ENCODE measurements around the gene TM4SF4.
A peak's percentile ranks its signal among the peaks of the same experiment; 100 is the strongest.

The TM4SF4 gene

DNA sequence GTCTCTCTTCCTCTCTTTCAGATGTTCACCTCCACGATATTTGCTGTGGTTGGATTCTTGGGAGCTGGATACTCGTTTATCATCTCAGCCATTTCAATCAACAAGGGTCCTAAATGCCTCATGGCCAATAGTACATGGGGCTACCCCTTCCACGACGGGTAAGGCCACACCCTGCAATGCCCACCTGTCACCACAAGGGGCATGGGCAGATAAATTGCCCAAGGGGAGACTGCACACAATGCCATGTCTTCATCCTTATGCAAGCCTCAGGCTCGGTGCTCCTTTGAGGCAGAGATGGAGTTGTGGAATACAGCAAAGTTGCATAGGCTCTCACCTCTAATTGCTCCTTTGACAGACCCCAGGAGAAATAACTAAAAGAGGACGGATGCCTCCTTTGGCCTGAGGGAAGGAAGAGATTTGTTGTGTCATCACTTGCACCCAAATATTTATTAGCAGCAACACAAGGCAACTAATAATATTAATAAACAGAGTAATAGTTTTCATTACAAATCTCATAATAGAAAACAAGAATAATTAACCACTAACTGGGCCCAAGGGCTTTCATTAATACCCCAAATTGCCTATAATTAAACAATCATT, 13.2 kb downstream of the TM4SF4 start:
- no peak for DNase-seq

DNA sequence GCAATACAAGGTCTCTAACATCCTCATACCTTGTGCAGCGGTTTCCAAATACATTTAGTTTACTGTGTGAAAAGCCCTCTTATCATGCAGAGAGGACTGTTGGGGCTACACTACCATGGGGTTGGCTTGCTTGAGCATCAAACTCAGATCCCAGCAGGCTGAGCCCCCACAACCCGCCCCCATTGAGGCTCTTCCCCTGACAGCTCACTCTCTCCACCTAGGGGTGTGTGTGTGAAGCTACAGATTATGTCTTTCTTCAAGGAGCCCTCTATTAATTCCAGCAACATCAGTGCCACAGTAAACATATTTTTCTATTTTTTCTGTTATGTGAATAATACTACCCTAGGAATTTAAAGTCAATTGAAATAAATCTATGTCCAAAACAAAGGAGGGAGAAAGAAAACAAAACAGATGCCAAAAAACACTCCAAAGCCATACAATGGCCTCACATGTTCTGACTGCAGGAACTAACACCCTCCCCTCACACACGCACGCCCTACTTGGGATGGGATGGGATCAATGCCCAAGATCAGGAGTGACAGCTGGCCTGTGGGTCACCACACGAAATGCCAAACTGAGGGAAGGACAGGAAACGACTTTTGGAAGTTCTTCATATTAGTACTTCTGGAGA, 14.7 kb downstream of the TM4SF4 start:
- no peak for DNase-seq

DNA sequence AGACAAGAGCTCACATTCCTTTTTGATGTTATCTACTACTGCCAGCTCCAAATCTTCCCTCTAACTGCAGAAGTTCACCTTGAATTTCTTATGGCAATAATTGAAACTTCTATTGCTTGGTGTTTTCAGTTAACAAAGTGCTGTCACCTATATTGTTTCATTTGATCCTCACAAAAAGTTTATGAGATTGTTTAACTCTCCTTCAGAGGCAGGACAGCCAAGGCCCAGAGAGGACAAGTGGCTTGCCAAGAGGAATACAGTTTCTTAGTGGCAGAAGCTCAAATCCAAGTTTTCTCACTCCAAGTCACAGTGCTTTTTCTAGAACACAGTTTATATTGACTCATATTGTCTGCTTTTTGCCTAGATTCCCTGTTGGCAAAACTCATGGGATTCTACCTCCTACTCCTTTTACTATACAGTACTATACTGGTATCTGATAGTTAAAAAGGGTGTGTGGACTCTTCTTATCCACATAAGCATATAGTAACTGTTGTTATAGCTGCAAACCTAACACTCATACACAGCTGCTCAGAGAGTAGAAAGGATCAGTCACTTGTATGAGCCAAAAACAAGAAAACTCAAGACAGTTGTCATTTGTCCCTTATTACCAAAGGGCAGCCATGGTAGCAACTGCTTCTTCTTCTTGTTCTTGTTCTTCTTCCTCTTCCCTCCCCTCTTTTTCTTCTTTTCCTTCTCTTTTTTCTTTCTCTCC, 15.9 kb downstream of the TM4SF4 start:
- DNase-seq, result no peak

DNA sequence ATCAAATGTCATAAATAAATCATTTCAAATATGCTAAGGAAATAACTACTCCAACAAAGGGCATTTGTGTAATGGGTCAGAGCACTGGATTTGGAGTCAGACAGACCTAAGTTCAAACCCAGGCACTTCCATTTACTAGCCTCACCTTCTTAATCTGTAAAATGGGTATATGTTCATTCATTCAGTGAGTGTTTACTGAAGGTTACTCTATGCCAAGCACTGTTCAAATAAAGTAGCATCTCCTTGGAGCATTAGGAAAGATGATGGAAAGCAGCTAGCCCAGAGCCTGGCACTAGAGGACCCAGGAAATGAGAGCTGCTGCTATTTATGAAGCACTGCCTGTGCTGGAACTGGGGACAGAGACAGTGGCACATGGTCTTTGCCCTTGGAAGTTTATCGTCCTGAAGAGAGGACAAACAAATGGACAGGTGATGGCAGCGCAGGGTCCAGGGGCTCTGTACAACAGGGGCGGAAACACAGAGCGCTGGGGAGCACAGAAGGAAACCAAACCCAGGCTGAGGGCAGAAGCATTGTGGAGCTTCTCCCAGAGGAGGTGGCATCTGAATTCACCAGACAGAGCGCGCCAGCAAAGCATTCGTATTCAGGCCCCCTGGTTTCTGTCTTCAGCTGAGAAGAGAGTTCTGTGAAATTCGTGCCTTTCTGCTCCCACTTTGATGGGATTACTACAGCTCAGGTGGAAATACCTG, 19.0 kb downstream of the TM4SF4 start:
- DNase-seq, result no peak

DNA sequence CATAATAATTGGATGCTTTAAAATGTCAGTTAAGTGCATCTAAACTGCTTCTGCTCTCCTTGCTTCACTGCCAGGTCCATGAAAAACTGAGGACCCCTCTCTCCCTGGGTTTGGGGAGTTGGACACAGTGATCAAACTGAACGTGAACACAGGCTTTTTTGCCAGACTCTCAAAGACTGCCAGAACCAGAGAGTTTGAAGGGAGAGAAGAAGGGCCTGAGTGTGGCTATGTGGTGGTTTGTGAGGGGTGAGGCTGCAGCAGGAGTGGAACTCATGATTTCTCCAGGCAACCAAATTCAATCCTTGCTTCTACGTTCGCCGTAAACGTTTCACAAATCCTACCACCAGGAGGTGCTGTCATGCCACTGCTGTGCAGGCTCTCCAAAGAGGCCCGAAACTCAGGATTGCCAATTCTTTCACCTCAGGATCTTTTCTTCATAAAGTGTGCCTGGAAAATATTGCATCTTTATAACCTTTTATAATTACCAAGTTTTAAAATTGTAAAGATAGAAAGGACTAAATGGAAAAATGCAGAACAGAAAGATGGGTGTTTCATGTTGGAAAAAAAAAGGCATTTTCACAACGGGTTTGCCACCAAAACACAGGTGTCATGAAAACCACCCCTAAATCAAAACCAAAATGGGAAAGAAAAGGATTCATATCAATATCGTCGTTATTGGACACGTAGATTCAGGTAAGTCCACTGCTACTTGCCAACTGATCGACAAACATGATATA, 19.7 kb downstream of the TM4SF4 start:
- peak; percentile 29 for DNase-seq

DNA sequence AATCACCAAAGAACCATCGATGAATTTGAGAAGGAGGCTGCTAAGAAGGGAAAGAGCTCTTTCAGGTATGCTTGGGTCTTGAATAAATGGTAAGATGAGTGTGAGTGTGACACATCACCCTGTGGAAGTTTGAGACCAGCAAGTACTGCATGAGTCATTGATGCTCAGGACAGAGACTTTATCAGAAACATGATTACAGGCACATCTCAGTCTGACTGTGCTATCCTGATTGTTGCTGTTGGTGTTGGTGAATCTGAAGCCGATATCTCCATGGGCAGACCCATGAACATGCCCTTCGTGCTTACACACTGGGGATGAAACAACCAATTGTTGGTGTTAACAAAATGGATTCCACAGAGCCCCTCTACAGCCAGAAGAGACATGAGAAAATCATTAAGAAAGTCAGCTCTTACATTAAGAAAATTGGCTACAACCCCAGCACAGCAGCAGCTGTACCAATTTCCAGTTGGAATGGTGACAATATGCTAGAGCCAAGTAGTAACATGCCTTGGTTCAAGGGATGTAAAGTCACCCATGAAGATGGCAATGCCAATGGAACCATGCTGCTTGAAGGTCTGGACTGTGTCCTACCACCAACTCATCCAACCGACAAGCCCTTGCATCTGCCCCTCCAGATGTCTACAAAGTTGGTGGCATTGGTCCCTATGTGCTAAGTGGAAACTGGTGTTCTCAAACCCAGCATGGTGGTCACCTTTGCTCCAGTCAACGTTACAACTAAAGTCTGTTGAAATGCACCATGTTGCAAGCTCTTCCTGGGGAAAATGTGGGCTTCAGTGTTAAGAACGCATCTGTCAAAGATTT, 20.5 kb downstream of the TM4SF4 start:
- no peak for DNase-seq

DNA sequence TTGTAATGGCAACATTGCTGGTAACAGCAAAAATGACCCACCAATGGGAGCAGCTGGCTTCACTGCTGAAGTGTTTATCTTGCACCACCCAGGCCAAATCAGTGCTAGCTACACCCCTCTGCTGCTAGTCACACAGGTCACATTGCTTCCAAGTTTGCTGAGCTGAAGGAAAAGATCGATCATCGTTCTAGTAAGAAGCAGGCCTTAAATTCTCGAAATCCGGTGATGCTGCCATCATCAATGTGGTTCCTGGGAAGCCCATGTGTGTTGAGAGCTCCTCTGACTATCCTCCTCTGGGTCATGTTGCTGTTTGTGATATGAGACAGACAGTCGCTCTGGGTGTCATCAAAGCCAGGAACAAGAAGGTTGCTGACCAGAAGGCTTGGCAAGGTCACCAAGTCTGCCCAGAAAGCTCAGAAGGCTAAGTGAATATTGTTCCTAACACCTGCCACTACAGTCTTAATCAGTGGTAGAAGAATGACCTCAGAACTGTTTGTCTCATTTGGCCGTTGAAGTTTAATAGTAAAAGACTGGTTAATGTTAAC, 21.2 kb downstream of the TM4SF4 start:
- no peak for DNase-seq

DNA sequence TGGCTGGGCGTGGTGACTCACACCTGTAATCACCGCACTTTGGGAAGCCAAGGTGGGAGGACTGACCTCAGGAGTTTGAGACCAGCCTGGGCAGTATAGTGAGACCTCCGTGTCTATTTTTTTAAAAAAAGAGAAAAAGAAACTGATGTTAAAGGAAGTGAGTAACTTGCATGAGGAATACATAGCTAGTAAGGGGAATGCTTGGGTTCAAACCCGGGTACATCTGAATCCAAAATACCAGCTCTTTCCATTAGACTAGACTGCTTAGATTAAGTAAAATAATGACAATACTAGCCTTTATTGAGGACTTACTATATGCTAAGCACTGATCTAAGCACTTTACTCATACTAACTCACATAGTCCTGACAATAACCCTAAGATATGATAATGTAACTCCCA, 22.4 kb downstream of the TM4SF4 start:
- no peak for DNase-seq

DNA sequence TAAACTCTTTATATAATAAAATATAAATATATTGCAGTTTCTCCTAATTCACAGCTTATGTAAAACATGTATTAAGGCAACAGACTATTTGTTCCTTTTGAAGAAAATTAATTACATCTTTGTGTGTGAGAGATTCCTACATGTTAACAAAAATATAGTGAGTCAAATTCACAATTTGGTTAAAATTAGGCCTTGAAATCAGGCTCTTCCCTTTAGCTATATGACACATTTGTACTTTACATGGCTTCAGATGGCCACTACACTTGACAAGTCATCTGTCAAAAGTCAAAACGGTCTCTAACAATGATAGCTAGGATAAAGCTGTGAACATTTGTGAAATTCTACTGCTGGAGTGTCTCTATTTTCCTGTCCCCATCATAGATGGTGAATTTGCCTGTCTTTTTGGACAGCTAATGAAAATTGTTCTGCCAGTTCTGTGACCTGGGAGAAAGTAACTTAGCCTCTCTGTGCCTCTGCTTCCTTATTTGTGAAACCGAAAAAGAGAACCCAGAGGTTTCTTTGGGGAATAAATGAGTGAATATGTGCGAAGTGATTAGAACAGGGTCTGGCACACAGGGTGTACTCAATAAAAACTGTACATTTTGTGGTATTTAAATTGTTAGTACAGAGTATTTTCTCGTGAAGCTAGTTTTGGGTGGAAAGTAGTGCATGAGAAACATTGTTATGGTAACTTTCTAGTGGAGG, 23.6 kb downstream of the TM4SF4 start:
- no peak for DNase-seq

DNA sequence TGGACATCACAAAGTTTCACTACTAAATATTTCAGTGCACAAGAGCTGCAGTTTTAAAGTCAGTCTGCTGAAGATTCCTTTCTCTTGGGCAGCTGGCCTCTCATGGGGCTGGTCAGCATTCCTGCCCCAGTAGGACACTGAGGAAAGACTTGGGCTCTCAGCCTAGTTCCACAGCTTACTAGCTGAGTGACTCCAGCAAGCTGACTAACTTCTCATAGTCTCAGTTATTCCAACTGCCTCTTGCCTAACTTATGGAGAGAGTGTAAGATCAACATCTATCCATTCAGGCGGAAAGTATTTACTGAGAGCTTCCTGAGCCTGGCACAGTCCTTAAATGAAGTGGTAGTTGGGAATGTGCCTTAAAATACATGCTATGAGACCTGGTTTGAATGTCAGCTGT, 27.0 kb downstream of the TM4SF4 start:
- DNase-seq, result no peak

DNA sequence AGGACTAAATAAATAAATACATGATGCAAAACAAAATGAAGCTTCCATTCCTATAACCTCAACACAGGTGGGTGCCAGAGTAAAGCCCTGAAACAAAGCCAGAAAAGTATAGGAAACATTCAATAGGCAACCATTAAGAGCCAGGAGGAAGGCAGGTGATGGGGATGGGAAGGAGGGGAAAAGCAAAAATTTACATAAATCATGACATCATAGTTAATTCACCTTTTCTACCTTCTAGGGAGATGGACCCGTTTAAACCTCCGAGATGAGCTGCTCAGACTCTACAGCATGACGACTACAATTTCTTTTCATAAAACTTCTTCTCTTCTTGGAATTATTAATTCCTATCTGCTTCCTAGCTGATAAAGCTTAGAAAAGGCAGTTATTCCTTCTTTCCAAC, 27.9 kb downstream of the TM4SF4 start:
- DNase-seq, result no peak

DNA sequence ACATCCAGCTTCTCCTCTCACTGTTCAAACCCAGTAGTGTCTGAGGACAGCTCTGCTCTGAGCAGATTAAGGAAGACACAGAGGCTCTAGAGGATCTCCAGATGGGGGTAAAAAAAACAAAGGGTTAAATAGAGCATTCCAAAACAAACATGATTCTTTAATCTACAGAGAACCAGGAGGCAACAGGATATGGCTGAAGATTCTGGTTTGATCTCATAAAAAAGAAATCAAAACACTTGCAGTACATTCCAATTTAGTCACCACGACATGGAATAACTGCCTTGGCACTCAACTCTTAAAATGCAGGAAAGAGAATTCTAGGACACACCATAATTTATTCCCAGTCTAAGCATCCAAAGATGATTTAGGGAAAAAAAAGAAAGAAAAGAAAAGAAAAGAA, 32.0 kb downstream of the TM4SF4 start:
- no peak for DNase-seq

DNA sequence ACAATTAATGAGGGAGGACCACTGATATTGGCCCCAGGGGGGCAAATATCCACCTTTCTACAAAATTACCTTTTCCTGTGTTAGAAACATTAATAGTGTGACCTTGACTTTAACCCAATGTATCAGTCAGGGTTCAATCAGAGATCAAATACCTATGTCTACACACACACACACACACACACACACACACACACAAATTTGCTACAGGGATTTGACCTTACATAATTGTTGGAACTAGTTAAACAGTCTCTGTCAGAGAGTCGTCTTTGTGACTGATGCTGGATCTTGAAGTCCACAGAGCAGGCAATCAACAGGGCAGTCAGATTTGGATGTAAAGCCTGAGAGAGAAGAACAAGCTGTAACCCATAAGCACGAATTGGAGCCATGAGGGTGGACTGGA, 32.5 kb downstream of the TM4SF4 start:
- DNase-seq, result no peak

DNA sequence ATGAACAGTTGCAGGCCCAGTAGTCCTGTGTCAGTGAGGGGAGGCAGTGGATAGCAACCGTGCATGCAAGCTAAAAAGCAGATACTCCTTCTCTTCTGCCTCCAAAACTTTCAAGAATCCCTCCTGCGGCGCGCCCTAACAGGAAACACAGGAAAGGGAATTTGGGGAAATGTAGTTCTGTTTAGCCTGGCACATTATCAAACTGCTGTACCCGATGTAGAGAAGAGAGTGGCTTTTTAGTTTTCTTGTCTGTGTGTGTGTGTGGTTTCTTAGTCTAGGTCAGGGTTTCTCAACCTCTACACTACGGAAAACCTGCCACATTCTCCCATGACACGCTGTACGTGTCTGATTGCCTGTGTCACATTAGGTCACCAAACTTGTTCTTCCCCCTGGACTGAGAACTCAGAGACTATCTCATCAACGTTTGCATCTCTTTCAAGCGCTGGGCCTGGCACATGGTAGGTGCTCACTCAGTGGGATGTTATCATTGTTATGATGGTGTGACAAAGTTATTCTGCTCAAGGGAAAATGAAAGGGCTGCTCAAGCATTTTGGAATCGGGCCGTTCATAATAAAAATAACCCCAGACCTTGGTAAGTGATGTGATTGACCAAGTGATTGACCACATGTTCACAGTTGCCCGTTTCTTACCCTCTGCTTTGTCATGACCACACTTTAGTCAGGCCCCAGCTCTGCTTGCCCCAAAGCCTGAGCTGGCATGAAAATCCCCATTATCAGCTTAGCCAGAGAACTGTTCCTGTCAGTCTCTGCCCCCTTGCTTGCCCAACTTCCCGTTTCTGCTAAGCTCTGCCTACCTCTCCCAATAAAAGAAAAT, 33.2 kb downstream of the TM4SF4 start:
- DNase-seq, result no peak

DNA sequence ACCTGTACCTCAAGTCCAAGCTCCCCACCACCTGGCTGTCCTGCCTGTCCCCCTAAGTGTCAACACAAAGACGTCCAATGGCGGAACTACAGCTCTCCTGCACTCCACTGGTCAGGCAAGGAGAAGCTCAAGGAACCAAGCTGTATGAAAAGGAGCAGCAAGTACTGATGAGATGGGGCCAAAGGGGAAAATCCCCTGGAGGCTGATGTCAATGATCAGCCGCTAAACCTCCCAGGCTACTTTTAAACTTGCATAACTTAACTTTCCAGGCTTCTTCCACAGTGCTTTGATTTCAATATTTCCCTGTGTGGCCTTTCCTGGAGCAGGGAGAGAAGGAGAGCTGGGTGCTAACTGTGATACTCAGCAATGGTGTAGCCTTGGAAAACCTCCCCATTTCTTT, 35.0 kb downstream of the TM4SF4 start:
- DNase-seq, result no peak

DNA sequence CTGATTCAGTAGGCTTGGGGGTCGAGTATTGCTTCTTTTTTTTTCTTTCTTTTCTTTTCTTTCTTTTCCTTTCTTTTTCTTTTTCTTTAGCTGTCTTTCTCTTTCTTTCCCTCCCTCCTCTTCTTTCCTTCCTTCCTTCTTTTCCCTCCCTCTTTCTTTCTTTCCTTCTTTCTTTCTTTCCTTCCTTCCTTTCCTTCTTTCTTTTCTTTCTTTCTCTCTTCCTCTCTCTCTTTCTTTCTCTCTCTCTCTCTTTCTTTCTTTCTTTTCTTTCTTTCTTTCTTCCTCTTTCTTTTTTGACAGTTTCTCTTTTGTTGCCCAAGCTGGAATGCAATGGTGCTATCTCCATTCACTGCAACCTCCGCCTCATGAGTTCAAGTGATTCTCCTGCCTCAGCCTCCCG, 36.0 kb downstream of the TM4SF4 start:
- DNase-seq, result no peak

DNA sequence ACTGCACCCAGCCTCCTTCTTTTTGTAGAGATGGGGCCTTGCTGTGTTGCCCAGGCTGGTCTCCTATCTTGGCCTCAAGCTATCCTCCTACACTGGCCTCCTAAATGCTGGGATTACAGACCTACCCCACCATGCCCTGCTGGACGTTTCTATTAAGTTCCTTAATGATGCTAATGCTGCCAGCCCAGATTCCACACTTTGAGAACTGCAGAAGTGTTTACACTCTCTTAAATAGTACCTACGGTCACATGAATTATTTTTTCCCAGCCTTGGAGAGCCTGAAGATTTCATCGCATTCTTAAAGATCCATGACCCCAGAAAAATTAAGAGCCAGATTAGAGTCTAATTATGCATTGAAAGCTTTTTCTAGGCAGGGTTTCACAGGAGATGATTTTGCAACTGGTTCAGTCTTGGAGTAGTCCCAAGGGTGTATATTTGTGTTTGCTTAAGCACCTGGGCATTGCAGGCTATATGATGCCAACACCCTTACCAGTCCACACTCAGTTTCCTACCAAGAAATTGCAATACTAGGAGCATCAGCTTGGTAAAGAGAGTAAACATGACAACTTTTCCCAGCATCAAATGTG, 36.6 kb downstream of the TM4SF4 start:
- DNase-seq, result no peak

DNA sequence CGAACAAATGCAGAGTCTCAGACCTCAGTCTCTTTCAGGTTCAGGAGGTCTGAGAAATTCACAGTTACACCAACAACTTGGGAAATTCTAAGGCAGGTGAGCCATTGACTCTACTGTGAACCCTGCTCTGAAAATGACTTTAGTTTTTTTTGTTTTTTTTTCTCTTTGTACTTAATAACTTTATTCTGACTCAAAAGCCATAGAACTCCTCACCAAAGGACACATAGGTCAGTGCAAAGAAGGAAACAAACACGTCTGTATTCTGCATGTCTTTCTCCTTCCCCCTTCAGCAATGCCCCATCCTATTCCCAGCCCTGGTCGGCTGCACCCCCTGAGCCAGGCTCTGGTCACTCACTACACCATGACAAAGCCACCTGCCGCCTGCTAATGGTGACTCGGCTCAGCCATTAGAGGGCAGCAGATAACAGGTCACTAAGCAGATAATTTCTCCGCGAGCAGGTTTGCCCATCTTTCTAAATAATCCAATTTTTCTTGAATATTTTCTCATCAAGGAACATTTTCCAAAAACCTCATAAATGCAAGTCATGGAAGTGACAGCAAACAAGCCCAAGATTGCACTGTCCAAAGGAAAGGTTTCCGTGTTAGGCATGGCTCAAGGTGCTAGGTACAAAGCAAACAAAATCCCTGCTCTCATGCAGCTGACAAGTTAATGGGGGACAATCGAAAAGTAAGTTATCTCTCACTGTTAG, 37.7 kb downstream of the TM4SF4 start:
- peak; percentile 34 for DNase-seq

DNA sequence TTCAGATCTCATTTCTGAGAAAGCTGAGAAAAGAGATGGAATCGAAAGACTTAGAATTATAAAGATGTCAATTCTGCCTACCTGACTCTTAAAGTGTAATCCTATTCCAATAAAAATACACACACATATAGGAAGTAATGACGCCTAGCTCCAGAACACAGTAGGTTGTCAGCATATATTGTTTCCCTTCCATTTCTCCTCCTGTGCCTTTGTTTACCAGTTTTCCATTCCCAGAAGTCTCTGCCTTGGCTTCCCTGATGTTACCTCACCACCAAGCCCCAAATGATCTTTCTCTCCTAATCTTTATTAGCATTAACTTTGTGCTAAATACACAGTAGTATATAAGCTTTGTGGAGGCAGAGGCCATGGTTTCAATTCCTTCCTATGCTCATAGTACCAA, 40.0 kb downstream of the TM4SF4 start:
- no peak for DNase-seq
